GM19324 (cell line): Measurements from ENCODE around the gene RHD.
"Not testable (repeated sequence)": the region's sequence is repeated elsewhere in the genome, so short reads cannot be mapped to it uniquely, and the experiment has no call there.

Experiments used
- ATAC-seq: cut with Tn5 transposase; IDR thresholded peaks from one replicate; pipeline ENCODE4 v1.9.1; 2021; ENCODE audit warnings: mild to moderate bottlenecking, moderate library complexity; ENCODE audit not compliant: unreplicated experiment, low FRiP score

The RHD gene

DNA sequence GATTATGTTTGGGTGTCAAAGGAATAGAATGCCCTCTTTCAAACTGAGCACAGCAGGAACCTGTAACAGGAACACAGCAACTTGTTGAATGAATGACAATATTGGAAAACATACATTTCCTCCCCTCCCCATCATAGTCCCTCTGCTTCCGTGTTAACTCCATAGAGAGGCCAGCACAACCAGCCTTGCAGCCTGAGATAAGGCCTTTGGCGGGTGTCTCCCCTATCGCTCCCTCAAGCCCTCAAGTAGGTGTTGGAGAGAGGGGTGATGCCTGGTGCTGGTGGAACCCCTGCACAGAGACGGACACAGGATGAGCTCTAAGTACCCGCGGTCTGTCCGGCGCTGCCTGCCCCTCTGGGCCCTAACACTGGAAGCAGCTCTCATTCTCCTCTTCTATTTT is at the start of gene RHD:
RHD (plus strand) TSS at position 272 of the 400 bp plus-strand sequence; CDS start at position 311, 39 bp downstream.
- not testable (repeated sequence) for ATAC-seq

DNA sequence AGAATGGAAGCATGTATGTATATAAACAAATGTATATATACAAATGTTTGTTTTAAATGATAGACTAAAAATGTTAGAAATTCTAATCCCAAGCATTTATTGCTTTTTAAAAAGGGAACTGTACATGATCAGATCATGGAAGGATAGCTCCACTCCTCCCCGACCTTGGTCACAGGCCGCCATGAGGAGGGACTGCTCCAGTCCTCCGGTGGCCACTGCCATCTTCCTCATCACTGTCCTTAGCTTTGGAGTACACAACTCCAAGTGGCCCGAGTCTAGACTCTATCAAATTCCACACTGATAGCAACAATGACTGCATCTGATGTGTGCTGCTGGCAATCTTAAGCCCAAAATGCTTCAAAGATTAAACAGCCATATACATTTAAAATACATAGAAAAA is 49.7 kb upstream of the RHD start:
- no peak for ATAC-seq

DNA sequence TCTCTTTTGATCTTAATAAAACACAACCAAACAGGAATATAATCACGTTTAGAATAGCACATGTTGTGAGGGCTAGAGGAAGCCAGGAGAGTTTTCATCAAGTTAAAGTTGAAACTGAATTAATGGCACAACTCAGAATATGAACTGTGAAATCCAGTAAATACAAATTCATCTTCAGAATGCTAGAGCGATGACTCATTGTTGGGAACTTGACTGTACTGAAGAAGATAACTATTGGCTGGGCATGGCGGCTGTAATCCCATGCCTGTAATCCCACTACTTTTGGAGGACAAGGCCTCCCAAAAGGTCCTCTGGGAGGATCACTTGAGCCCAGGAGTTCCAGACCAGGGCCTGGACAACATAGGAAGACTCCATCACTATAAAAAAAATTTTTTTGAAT is 48.8 kb upstream of the RHD start:
- no peak for ATAC-seq

DNA sequence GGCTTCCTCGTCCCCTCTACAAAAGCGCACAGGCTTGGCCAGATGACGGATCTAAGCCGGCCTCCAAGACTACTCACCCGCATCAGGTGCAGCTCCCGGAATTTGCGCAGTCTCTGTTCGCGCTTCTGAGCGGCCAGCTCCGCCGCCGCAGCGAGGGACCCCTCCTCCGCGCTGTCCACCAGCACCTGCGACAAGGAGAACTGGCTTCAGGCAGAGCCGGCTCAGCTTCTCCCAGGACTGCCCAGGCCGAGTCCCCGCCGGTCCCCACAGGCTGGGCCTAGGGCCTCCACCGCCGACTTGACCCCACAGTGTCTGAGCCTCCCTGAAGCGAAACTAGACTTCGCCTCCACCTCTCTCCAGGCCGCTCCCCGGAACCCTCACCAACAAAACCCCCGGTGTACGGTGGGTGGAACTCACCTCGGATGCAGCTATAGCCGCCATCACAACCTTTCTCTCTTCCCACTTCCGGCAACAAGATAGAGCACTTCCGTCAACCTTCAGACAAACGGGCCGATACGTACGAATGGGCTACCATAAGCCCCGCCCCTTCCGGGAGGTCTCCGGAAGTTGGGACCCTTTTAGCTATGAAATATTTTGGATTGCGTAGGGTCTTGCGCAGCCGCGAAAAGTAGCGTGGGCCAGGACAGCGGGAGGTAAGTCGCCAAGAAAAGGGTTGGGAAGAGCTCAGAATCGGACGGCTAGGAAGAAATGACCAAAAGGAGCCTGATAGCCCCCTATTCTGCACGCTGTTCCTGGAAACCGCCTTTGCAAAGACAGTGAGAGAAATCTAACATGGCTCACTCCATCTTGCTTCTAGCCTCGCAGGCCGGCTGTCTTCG is 40.1 kb upstream of the RHD start, which contains the start of gene SYF2:
SYF2 (minus strand) TSS at position 476 of the 839 bp plus-strand sequence; CDS start at position 441, 35 bp downstream.
- peak; percentile 79 for ATAC-seq

DNA sequence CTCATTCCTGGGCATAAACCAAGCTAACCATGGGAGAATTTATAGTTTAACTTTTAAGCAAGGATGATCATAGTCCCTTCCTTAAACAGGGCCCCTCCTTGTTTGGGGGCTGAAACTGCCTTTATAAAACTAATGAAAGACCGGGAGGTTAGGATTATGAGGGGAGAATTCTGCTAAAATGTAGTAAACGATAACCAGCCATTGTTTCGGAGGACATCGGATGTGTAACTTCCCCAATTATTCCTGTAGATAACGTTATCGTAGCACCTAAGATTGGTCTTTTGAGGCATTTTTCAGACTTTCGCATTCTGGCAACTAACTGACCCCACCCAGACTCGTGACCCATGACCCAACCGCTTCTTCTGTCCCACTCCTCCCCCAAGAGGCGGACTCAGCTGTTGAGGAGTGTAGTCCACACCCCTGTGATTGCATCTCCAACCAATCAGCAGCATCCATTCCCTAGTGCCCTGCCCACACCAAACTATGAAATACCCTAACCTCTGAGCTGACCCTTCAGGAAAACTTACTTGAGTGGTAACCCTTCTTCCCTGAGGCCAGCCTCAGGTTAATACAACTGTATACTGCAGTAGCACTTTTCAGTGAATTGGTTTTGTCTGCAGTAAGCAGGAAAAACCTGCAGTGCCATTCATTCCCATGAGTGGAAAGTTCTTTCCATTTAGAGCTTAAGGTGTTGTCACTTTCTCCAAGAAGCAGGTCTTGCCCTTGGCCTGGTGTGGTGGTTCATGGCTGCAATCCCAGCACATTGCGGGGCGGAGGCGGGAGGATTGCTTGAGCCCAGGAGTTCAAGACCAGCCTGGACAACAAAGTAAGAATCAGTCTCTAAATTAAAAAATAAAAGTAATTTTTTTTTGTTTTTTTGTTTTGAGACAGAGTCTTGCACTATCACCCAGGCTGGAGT is 39.2 kb upstream of the RHD start:
- peak; percentile 52 for ATAC-seq

DNA sequence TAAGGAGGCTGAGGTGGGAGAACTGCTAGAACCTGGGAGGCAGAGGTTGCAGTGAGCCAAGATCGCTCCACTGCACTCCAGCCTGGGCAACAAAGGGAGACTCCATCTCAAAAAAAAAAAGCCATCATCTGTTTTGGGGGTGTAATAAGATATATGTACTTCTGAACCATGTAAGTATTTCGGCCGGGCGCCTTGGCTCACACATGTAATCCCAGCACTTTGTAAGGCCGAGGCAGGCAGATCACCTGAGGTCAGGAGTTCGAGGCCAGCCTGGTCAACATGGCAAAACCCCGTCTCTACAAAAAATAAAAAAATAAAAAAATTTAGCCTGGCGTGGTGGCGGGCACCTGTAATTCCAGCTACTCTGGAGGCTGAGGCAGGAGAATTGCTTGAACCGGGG is 36.9 kb upstream of the RHD start:
- not testable (repeated sequence) for ATAC-seq

DNA sequence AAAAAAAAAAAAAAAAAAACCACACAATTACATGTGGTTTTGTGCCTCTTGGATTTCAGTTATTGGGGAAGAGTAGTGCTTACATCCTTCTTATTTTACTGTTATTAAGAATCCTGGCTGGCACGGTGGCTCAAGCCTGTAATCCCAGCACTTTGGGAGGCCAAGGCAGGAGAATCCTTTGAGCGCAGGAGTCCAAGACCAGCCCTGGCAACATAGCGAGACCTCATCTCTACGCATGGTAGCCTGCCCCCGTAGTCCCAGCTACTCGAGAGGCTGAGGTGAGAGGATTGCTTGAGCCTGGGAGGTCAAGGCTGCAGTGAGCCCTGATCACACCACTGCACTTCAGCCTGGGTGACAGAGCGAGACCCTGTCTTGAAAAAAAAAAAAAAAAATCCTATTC is 36.0 kb upstream of the RHD start:
- not testable (repeated sequence) for ATAC-seq

DNA sequence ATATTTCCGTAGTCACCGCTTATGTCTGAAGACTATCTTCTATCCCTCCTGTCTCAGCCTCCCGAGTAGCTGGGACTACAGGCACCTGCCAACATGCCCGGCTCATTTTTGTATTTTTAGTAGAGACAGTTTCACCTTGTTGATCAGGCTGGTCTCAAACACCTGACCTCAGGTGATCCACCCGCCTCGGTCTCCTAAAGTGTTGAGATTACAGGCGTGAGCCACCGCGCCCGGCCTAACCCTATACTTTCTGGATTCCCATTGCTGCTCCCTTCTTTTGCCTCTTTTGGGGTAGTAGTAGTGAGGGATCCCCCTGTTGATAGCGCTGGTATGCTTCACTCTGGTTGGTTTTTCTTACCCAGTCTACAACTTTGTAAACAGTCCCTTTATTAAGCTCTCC is 34.3 kb upstream of the RHD start:
- ATAC-seq = no peak

DNA sequence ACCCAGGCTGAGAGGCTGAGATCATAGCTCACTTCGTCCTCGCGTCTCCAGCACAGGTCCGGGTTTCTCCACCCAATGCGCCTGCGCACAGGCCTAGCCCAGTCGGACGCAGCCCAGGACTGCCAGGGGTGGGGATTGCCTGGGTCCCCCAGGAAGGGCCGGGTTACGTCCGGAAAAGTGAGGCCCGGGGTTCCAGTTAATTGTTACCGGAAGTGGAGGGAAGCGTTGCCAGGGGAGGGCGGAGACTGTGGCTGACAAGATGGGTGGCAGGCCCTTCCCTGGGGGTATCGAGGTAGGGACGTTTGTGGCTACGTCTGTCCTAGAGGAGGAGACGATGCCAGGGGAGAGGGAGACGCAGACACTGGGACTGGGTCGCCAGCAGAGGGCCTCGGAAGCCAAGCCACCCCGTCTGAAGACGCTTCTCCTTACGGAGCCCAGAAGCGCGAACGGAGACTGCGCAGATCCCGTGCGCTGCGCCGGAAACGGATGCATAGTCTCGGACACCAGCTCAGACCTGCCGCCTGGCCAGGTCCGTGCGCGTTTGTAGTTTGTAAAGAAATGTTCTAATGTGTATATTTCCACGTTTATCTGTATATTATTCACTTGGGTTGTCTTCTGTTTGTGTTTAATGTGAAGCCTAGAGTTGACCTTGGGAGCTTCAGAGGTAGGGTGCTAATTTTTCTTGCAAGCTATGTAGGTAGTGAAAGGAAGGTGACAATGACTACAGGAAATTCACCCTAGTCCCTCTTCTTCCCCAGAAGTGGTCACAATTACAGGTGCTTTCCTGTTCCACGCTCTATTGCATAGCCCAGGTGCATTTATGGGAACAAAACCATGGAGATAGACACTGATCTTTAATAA is 32.4 kb upstream of the RHD start:
- peak; percentile 73 for ATAC-seq

DNA sequence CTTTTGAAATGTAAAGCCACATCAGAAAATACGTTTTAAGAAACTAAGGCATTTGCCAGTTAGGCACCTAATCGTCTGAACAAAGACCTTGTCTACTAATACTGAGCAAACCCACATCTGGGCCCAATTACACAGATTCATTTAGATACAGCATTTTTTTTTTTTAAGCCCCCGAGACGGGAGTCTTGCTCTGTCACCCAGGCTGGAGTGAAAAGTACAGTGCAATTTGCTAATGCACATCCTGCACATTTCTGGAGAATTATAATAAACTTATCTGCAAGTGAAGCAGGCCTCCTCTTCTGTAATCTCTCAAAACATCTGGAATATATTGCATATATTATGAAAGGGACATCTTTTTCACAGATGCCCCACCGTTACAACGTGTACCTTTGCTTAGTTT is 28.4 kb upstream of the RHD start:
- ATAC-seq = no peak

DNA sequence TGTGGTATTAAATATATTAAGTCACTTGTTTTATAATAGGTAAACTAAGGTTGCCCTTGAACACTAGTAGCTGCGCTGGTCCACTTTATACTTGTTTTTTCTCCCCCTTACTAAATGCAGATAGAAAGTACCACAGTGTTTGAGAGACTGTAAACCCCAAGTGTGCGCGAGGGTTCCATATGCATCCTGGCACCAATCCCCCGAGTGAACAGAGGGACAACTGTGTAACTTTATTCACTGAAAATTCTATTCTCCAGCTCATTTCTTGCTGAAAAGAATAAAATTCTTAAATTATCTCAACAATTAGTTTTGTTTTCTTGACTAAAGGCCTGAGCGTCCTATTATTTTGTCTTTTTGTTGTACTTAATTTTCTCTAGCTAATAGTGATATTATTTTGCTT is 26.9 kb upstream of the RHD start:
- ATAC-seq = no peak

DNA sequence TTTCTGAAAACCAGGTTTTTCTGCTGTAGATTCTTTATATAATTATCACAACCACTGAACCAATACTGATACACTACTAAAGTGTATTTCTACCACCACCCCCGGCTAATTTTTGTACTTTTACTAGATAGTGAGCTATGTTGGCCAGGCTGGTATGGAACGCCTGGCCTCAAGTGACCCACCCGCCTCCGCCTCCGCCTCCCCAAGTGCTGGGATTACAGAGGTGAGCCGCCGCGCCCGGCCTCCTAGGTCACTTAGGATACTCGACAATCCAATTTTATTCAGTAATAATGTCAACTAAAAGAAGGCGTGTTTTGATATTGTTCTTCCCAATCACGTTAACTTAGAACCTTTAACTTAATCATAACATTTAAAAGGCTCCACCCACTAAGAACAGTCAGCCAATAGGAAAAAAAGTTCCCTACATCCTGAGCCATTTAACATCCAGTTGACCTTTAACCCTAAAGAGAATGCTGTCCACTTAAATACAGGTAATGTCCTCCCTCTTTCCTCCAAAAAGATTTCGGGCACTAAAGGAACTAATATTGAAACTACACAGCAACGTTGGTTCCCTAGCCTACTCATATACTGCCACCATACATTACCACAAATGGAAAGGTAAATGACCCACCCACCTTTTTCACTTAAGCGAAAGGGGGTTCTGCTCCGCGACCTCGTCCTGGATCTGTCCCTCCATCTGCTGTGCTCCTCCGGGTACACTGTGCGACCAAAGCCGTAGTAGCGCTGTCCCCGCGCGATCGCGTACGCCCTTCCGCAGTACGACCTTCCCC is 26.3 kb upstream of the RHD start:
- no peak for ATAC-seq

DNA sequence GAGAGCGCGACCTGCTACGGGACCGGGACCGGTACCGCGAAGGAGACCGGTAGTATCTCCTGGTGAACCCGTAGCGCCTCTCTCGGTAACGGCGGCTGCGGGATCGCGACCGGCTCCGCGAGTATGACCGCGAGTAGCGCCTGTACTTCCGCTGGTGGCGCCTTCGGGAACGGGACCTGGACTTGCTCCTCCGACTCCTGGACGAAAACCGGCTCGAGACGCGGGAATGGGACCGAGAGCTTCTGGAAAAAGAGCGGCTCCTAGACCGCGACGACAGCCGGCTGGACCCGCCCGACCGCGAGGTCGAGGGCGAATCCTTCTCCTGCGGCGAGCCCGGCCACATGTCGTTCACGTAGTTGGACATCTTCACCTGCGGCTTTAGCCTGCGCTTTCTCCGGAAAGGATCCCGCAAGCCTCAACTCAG is 25.7 kb upstream of the RHD start:
- ATAC-seq = peak; percentile 13

DNA sequence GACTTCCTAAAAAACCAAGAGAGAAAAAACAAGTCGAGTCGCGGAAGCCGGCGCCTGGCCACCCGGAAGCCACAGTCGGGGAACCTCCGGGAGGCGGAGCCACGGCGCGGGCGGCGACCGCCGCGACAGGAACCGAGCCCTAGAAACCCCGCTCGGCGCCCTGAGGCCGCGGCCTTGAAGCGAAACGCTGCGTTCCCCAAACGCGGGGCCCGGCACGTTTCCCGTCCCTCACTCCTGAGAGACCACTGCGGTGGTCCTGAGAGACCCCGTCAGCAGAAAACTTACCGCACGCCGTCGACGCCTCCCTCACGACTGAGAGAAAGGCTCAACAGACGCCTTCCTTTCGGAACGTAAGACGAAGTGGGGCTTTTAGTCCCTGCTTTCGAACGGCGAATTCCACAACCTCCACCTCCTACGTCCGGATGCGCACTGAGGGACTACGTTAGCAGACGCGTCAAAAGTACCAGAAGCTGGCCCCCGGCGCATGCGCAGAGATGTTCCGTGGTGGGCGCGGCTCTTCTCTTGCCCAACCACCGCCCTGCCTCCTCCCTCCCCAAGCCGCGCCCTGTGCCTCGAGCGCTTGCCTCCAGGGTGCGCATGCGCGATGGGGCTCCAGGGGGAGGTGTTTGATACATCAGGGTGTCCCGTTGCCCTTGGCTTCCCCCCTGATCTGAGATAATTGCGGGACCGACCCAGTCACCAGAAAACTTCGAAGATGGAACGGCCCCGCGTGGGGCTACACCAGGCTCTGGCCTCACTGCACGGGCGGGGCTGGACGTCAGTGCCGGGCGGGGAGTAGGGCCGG is 25.1 kb upstream of the RHD start, which contains the start of gene RSRP1:
RSRP1 (minus strand) TSS at position 431 of the 805 bp plus-strand sequence. CDS start 491 bp downstream, outside the sequence.
- peak; percentile 90 for ATAC-seq

DNA sequence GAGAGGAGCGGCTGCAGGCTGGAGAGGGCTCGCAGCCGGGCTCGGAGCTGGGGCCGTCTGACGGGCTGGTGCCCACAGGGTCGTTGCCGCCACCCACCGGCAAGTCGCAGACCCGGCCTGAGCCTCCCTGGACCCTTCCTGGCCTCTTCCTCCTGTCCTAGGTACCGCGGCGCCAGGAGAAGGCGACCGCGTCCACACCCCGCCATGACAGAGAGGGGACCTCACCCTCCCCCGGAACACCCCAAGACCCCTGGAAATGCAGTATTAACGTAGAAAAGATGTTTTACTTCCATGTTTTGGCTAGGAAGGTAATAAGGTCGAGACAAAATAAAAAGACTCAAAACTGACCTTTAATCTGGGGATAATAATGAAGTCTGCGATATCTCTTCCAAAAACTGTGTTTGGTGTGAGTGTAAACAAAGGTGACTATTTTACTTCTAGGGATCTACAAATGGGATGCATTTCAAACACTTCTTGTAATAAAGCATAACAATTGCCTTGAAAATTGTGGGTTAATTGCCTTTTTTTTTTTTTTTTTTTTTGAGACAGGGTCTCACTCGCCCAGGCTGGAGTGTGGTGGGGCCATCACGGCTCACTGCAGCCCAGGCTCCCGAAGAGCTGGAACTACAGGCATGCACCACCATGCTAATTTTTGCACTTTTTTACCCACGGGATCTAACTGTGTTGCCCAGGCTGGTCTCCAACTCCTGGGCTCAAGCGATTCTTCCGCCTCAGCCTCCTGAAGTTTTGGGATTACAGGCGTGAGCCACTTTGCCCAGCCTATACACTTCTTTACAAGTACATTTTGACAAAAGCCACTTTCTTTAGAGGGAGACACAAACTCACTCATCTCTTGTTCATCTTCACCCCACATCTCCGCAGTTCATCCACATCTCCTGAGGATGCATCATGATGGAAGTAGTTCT is 24.2 kb upstream of the RHD start:
- ATAC-seq = no peak

DNA sequence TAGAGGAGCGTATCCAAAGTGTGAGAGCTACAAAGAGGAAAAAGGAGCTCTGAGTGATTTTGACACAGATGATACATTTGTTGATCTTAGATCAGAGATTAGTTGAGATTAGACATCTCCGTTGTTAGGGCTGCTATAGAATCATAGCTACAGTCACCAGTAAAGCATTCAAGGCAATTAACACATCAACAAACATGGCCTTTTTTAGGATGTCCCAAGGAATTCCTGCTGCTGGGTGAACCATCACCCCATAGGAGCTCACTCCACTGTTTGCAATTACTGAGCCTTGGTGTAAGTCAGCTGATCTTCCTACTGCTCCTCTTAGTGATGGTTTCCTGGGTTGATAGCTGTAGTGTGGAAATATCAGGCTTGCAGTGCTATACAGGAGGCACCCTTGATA is 18.4 kb upstream of the RHD start:
- no peak for ATAC-seq

DNA sequence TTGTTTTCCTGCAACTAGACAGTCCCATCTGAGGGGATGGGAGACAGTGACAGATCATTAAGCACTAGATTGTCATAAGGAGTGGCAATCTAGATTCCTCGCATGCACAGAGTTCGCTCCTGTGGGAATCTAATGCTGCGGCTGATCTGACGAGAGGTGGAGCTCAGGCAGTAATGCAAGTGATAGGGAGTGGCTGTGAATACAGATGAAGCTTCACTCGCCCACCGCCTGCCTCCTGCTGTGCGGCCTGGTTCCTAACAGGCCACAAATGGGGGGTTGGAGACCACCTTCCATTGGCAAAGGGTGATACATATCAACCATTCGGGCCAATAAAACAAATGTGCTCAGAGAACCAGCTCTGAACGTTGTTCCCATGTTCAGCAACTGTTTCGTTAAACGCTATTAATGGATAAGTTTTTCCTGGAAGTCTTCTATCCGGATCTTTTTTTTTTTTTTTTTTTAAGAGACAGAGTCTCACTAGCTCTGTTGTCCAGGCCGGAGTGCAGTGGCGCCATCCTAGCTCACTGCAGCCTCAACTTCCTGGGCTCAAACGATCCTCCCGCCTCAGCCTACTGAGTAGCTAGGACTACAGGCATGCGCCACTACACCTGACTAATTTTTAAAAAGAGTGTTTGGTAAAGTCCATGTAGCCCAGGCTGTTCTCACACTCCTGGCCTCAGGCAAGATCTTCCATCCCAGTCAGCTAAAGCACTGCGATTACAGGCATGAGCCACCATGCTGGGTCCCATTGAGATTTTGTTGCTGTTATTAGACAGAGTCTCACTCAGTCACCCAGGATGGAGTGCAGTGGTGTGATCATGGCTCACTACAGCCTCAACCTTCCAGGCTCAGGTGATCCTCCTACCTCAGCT is 16.4 kb upstream of the RHD start:
- no peak for ATAC-seq
